Measurements from ENCODE around the gene GIMAP7.

DNA sequence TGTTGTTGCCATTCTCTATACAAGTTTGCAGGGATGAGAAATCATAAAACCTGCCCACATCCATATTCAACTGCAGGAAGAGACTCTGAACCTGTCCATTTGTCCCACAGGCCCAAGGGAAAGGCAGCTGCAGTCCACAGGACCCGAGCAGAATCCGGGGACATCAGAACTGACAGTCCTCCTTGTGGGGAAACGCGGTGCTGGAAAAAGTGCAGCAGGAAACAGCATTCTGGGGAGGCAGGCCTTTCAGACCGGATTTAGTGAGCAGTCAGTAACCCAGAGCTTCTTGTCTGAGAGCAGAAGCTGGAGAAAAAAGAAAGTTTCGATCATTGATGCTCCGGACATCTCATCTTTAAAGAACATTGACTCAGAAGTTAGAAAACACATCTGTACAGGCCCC lies 40.8 kb upstream of the GIMAP7 start:
- TF ChIP-seq CTCF (IDR thresholded peaks at IDR 0.05), result no peak
- no peak for TF ChIP-seq POLR2AphosphoS5 (IDR thresholded peaks at IDR 0.05; ENCODE audit: low read depth, low read length)

Data from SK-N-SH (cell line).